IMR-90 (cell line): Measurements from ENCODE around the gene KTN1. TPM values are rescaled to one million over a fixed set of nuclear protein-coding genes. Genes with fewer than 3 reads are reported as not detected.

Experiments
- ATAC-seq: fragments of 200-7000 bp; cut with Tn5 transposase; 2 replicates; pipeline ENCODE4 v1.9.1; 2020; ENCODE audit warnings: low read depth, mild to moderate bottlenecking, moderate library complexity
- BruUV-seq: library from RNA; stranded (reverse); fragments of 400-500 nt; replicated peaks from 2 replicates; lab custom pipeline; 2021; lab: Mats Ljungman, UMichigan
- CTCF ChIA-PET: fragments of 300-600 bp; formaldehyde crosslinking; extraction: SDS; loops from one replicate; lab custom pipeline; 2021; ENCODE audit warnings: antibody characterized with exemption; lab: Yijun Ruan, JAX
- POLR2A ChIA-PET: fragments of 300-600 bp; sonication (Branson Sonifier 250); formaldehyde crosslinking; loops from one replicate; lab custom pipeline; 2022; ENCODE audit warnings: antibody characterized with exemption; ENCODE audit not compliant: unreplicated experiment; lab: Charles Lee
- DNase-seq: peaks from one replicate; pipeline ENCODE4 v3.0.0; 2013
- H2AFZ ChIP-seq: replicated peaks from 2 replicates; pipeline ENCODE3; 2013; ENCODE audit warnings: low read length, mild to moderate bottlenecking; ENCODE audit not compliant: poor library complexity
- H2AK5ac ChIP-seq: 2 replicates; pipeline ENCODE4 v1.6.1; 2013; ENCODE audit warnings: low read depth, low read length, inconsistent platforms
- H2AK9ac ChIP-seq: replicated peaks from 2 replicates; pipeline ENCODE3; 2013; ENCODE audit warnings: mild to moderate bottlenecking, low read depth, low read length, moderate library complexity; ENCODE audit not compliant: poor library complexity
- H2BK120ac ChIP-seq: 2 replicates; pipeline ENCODE4 v1.6.1; 2013; ENCODE audit warnings: low read depth, low read length, inconsistent platforms
- H2BK15ac ChIP-seq: 3 replicates; pipeline ENCODE4 v1.6.1; 2013; ENCODE audit warnings: low read depth, low read length, inconsistent platforms
- H2BK20ac ChIP-seq: 2 replicates; pipeline ENCODE4 v1.6.1; 2013; ENCODE audit warnings: low read depth, mild to moderate bottlenecking, inconsistent platforms, low read length, moderate library complexity
- H2BK5ac ChIP-seq: 2 replicates; pipeline ENCODE4 v1.6.1; 2013; ENCODE audit warnings: mild to moderate bottlenecking, low read depth, low read length, inconsistent platforms; ENCODE audit not compliant: poor library complexity, severe bottlenecking
- H3K14ac ChIP-seq: replicated peaks from 2 replicates; pipeline ENCODE4 v1.6.1; 2013; ENCODE audit warnings: low read depth, low read length, inconsistent platforms
- H3K18ac ChIP-seq: 2 replicates; pipeline ENCODE4 v1.6.1; 2013; ENCODE audit warnings: low read depth, low read length, control low read depth
- H3K23ac ChIP-seq: 2 replicates; pipeline ENCODE4 v1.6.1; 2013; ENCODE audit warnings: low read depth, low read length, inconsistent platforms
- H3K27ac ChIP-seq: 2 replicates; pipeline ENCODE4 v1.5.1; 2013; ENCODE audit warnings: mild to moderate bottlenecking, control low read depth, low read length; ENCODE audit not compliant: insufficient read depth
- H3K27me3 ChIP-seq: 2 replicates; pipeline ENCODE4 v1.6.1; 2013; ENCODE audit warnings: low read length; ENCODE audit not compliant: control insufficient read depth, insufficient read depth
- H3K36me3 ChIP-seq: 2 replicates; pipeline ENCODE4 v1.6.1; 2013; ENCODE audit warnings: low read length, mixed read lengths; ENCODE audit not compliant: control insufficient read depth, insufficient read depth
- H3K4ac ChIP-seq: 2 replicates; pipeline ENCODE4 v1.6.1; 2013; ENCODE audit warnings: low read depth, low read length, inconsistent platforms
- H3K4me1 ChIP-seq: 2 replicates; pipeline ENCODE4 v1.6.1; 2013; ENCODE audit warnings: low read length, mixed read lengths; ENCODE audit not compliant: control insufficient read depth, insufficient read depth
- H3K4me2 ChIP-seq: 2 replicates; pipeline ENCODE4 v1.6.1; 2013; ENCODE audit warnings: low read depth, mild to moderate bottlenecking, control low read depth, low read length, moderate library complexity
- H3K4me3 ChIP-seq: 2 replicates; pipeline ENCODE4 v1.5.1; 2013; ENCODE audit warnings: low read depth, mild to moderate bottlenecking, control low read depth, low read length, moderate library complexity; ENCODE audit not compliant: insufficient read depth
- H3K56ac ChIP-seq: 2 replicates; pipeline ENCODE4 v1.6.1; 2013; ENCODE audit warnings: low read length, inconsistent platforms; ENCODE audit not compliant: insufficient read depth; ENCODE audit errors: extremely low read depth
- H3K79me1 ChIP-seq, 2 experiments: 2 replicates each; pipeline ENCODE4 v1.6.1; 2013; ENCODE audit warnings: low read length in 2 of 2, inconsistent platforms in 1 of 2, low read depth in 1 of 2
- H3K9ac ChIP-seq: 2 replicates; pipeline ENCODE4 v1.6.1; 2013; ENCODE audit warnings: low read depth, low read length, control low read depth
- H3K9me1 ChIP-seq: 2 replicates; pipeline ENCODE4 v1.6.1; 2013; ENCODE audit warnings: low read length, inconsistent platforms; ENCODE audit not compliant: insufficient read depth
- H3K9me3 ChIP-seq: 2 replicates; pipeline ENCODE4 v1.6.1; 2013; ENCODE audit warnings: low read length; ENCODE audit not compliant: control insufficient read depth, insufficient read depth
- H4K20me1 ChIP-seq: 2 replicates; pipeline ENCODE4 v1.6.1; 2013; ENCODE audit warnings: low read length, inconsistent platforms; ENCODE audit not compliant: insufficient read depth
- H4K5ac ChIP-seq: 2 replicates; pipeline ENCODE4 v1.6.1; 2013; ENCODE audit warnings: mild to moderate bottlenecking, low read depth, low read length, control low read depth
- H4K8ac ChIP-seq, 2 experiments: 2 replicates each; pipeline ENCODE4 v1.6.1; 2013; ENCODE audit warnings: low read depth in 2 of 2, low read length in 2 of 2, control low read depth in 1 of 2, inconsistent platforms in 1 of 2
- H4K91ac ChIP-seq: 2 replicates; pipeline ENCODE4 v1.6.1; 2013; ENCODE audit warnings: low read depth, low read length, inconsistent platforms; ENCODE audit not compliant: insufficient read depth
- BHLHE40 ChIP-seq: fragments of 150-350 bp; IDR thresholded peaks from 2 replicates; pipeline ENCODE4 v1.6.1; 2016; ENCODE audit warnings: mild to moderate bottlenecking, low read depth, low read length
- CEBPB ChIP-seq: IDR thresholded peaks from 2 replicates; pipeline ENCODE4 v1.6.1; 2012; ENCODE audit warnings: low read depth, low read length, improper control_type of control experiment
- CHD1 ChIP-seq: IDR thresholded peaks from 2 replicates; pipeline ENCODE4 v1.6.1; 2012; ENCODE audit warnings: low read depth, low read length, improper control_type of control experiment
- CTCF ChIP-seq: conservative IDR thresholded peaks from 2 replicates; pipeline ENCODE4 v1.5.1; 2012; ENCODE audit warnings: mild to moderate bottlenecking, low read depth, low read length, improper control_type of control experiment
- ELK1 ChIP-seq: fragments of 150-350 bp; IDR thresholded peaks from 2 replicates; pipeline ENCODE4 v1.6.1; 2016; ENCODE audit warnings: low read depth, mild to moderate bottlenecking, low read length, moderate library complexity, borderline replicate concordance
- FOS ChIP-seq: fragments of 150-350 bp; IDR thresholded peaks from 2 replicates; pipeline ENCODE4 v1.6.1; 2016; ENCODE audit warnings: low read depth, low read length
- MAFK ChIP-seq: IDR thresholded peaks from 2 replicates; pipeline ENCODE4 v1.6.1; 2012; ENCODE audit warnings: low read depth, low read length, improper control_type of control experiment
- MAZ ChIP-seq: IDR thresholded peaks from 2 replicates; pipeline ENCODE4 v1.6.1; 2012; ENCODE audit warnings: low read depth, mild to moderate bottlenecking, low read length, improper control_type of control experiment, moderate library complexity, borderline replicate concordance
- MXI1 ChIP-seq: IDR thresholded peaks from 2 replicates; pipeline ENCODE4 v1.6.1; 2012; ENCODE audit warnings: low read depth, mild to moderate bottlenecking, low read length, moderate library complexity, borderline replicate concordance
- NFE2L2 ChIP-seq: fragments of 150-350 bp; IDR thresholded peaks from 2 replicates; pipeline ENCODE4 v1.6.1; 2016; ENCODE audit warnings: low read depth, mild to moderate bottlenecking, low read length
- POLR2A ChIP-seq: IDR thresholded peaks from 2 replicates; pipeline ENCODE4 v1.6.1; 2012; ENCODE audit warnings: mild to moderate bottlenecking, low read depth, low read length
- RAD21 ChIP-seq: IDR thresholded peaks from 2 replicates; pipeline ENCODE4 v1.6.1; 2012; ENCODE audit warnings: low read length, improper control_type of control experiment
- RCOR1 ChIP-seq: IDR thresholded peaks from 2 replicates; pipeline ENCODE4 v1.6.1; 2012; ENCODE audit warnings: mild to moderate bottlenecking, low read length, improper control_type of control experiment; ENCODE audit not compliant: insufficient replicate concordance
- RFX5 ChIP-seq: IDR thresholded peaks from 2 replicates; pipeline ENCODE4 v1.8.0; 2012; ENCODE audit warnings: low read depth, mild to moderate bottlenecking, low read length, moderate library complexity
- SMC3 ChIP-seq: fragments of 150-350 bp; IDR thresholded peaks from 2 replicates; pipeline ENCODE4 v1.6.1; 2016; ENCODE audit warnings: low read depth, mild to moderate bottlenecking, antibody characterized with exemption, low read length, moderate library complexity
- dilution Hi-C: fragments of 300-500 bp; cut with HindIII; formaldehyde crosslinking; loops from one replicate; pipeline ENCODE4 v1.14.3; 2018; ENCODE audit warnings: low sequenced_read_pairs; ENCODE audit not compliant: unreplicated experiment
- in situ Hi-C: fragments of 300-500 bp; cut with MboI; formaldehyde crosslinking; loops from 3 replicates; pipeline ENCODE4 v1.14.3; 2019; ENCODE audit warnings: low sequenced_read_pairs, inconsistent platforms, mixed read lengths
- intact Hi-C: fragments of 100-400 bp; cut with micrococcal nuclease; formaldehyde crosslinking; loops from 2 replicates; pipeline ENCODE4 v1.10.0; 2022
- polyA plus RNA-seq, 3 experiments: library from polyadenylated mRNA; depleted of rRNA; stranded (reverse); fragments of >200 nt; gene quantifications; 2 replicates each; pipeline ENCODE4 v1.2.3, GENCODE V29; 2012; ENCODE audit warnings: low replicate concordance in 1 of 3
- total RNA-seq: library from RNA; depleted of rRNA; stranded (reverse); fragments of >200 nt; gene quantifications from 2 replicates; pipeline ENCODE4 v1.2.3, GENCODE V29; 2012
- TF ChIP-seq, protein P1 (sequence below): fragments of 150-350 bp; IDR thresholded peaks from 2 replicates; pipeline ENCODE4 v1.6.1; 2017; ENCODE audit warnings: mild to moderate bottlenecking, antibody characterized with exemption, low read length, low read depth

Gene KTN1
- total and polyA plus RNA-seq, 2 of the 4 experiments (the other 2 are of a cell fraction), result 42.1 to 57.2 TPM

- no peak overlapping the region for H2AK9ac ChIP-seq
- no peaks in the 10 kb centered on the region for H3K4me1 ChIP-seq
- H3K4me3 ChIP-seq, result no peak overlapping the region
- peaks cover under 1% of the 10 kb centered on the region for H3K9me3 ChIP-seq
- H3K27me3 ChIP-seq, result no peaks in the 10 kb centered on the region
- H4K8ac ChIP-seq, result no peak overlapping the region
- DNase-seq (peak; percentile 19), ATAC-seq (no peak; the same call in 1 of the 2 replicates)
- no peak overlapping the region for H2BK5ac ChIP-seq
- no peak overlapping the region for H2AK5ac ChIP-seq
- in situ Hi-C loops, result no loop called here
- H3K14ac ChIP-seq, result no peak overlapping the region
- no TSS peak for BruUV-seq
- H3K9ac ChIP-seq, result no peak overlapping the region
- intact Hi-C loops, result loop anchor here (5.0 to 10.0 kb wide), 2 partner anchors 274 to 742 kb away; no protein-coding TSS in a partner anchor
- H3K4ac ChIP-seq, result no peak overlapping the region
- no peaks in the 10 kb centered on the region for H4K20me1 ChIP-seq
- H2BK120ac ChIP-seq, result no peak overlapping the region
- H3K9me1 ChIP-seq, result no peaks in the 10 kb centered on the region; the same call in 1 of the 2 replicates
- ChIA-PET CTCF (interaction anchor here (1.0 to 1.5 kb wide), 3 partner anchors 569 to 744 kb away, joined by 3 to 8 read pairs (median 5); no protein-coding TSS in a partner anchor), POLR2A (no interaction called here)
- no peak overlapping the region for H2BK20ac ChIP-seq
- no peak overlapping the region for H2BK15ac ChIP-seq
- no peak overlapping the region for H3K56ac ChIP-seq
- H2AFZ ChIP-seq, result no peak overlapping the region
- H3K27ac ChIP-seq, result no peak overlapping the region
- no peaks in the 10 kb centered on the region for H3K36me3 ChIP-seq
- H4K5ac ChIP-seq, result no peak overlapping the region
- H3K79me1 ChIP-seq, result no peaks in the 10 kb centered on the region
- H4K91ac ChIP-seq, result no peak overlapping the region
- TF ChIP-seq RAD21 (no peak), MXI1 (no peak), RFX5 (no peak), FOS (no peak), CHD1 (no peak), NFE2L2 (no peak), RCOR1 (no peak), MAFK (no peak), CEBPB (no peak), POLR2A (no peak), BHLHE40 (no peak), SMC3 (no peak), CTCF (no peak), ELK1 (no peak), MAZ (no peak)
- TF ChIP-seq, protein P1, sequence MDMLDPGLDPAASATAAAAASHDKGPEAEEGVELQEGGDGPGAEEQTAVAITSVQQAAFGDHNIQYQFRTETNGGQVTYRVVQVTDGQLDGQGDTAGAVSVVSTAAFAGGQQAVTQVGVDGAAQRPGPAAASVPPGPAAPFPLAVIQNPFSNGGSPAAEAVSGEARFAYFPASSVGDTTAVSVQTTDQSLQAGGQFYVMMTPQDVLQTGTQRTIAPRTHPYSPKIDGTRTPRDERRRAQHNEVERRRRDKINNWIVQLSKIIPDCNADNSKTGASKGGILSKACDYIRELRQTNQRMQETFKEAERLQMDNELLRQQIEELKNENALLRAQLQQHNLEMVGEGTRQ, result no peak
- no peak overlapping the region for H3K18ac ChIP-seq
- no peak overlapping the region for H3K4me2 ChIP-seq
- H3K23ac ChIP-seq, result no peak overlapping the region
- dilution Hi-C loops, result no loop called here
Observed at GRCh38 chr14:55730592-55731310, 150.7 kb downstream of the KTN1 start.
